WERI-Rb-1 (cell line): ENCODE measurements around the gene ARVCF.

Experiments used
- DNase-seq: peaks from one replicate; pipeline ENCODE4 v3.0.0-alpha.2; 2020
- H3K27ac ChIP-seq: fragments of 250-450 bp; sonication (Bioruptor Pico); 2 replicates; pipeline ENCODE4 v1.5.1; 2020; ENCODE audit warnings: mild to moderate bottlenecking, moderate library complexity
- H3K27me3 ChIP-seq: fragments of 250-450 bp; sonication (Bioruptor Pico); 2 replicates; pipeline ENCODE4 v1.5.1; 2021; ENCODE audit warnings: mild to moderate bottlenecking, low read depth, moderate library complexity; ENCODE audit not compliant: insufficient read depth, severe bottlenecking
- H3K36me3 ChIP-seq: fragments of 250-450 bp; sonication (Bioruptor Pico); 2 replicates; pipeline ENCODE4 v1.5.1; 2020; ENCODE audit warnings: mild to moderate bottlenecking, moderate library complexity
- H3K4me3 ChIP-seq: 2 replicates; pipeline ENCODE4 v1.5.1; 2011; ENCODE audit warnings: low read depth, mild to moderate bottlenecking, control low read depth, low read length
- H3K9me3 ChIP-seq: fragments of 250-450 bp; sonication (Bioruptor Pico); 2 replicates; pipeline ENCODE4 v1.5.1; 2021; ENCODE audit warnings: mild to moderate bottlenecking, moderate library complexity; ENCODE audit not compliant: severe bottlenecking
- CTCF ChIP-seq: IDR thresholded peaks from 2 replicates; pipeline ENCODE4 v1.5.1; 2011; ENCODE audit warnings: low read depth, mild to moderate bottlenecking, control low read depth, inconsistent platforms, low read length

ARVCF gene

DNA sequence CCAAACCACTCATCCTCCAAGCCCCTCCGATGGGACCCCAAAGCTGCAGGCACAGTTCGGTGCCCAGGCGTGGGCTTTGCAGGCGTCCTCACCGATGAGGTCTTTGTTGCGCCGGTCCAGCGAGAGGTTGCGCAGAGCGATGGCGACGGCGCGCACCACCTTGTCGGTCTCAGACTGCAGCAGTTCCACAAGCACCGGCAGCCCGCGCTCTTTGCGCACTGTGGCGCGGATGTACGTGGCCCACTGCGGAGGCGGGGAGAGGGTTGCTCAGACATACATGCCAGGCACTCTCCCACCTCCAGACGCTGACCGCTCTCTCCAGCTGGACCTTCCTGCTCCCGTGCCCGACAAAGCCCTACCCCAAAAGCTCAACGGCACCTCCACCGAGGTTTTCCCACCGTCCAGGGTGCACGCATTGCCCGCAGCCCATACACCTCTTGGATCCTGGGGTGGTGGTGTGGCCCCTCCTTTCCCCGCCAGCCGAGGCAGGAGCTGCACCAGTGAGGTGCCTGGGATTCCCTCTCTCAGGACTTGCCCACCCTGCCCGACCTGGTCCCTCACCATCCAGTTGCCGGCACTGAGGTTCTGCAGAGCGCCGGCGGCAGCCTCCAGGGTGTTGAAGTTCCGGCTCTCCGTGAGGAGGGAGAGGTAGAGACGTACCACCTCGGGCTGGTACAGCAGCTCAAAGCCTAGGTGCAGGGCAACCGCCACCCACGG is 42.9 kb downstream of the ARVCF start:
- peak overlapping the region; percentile 23; the same call in 1 of the 2 replicates for H3K27ac ChIP-seq
- H3K36me3 ChIP-seq, result peaks cover 73% of the 10 kb centered on the region
- H3K9me3 ChIP-seq, result no peaks in the 10 kb centered on the region
- H3K4me3 ChIP-seq, result no peak overlapping the region
- no peak for TF ChIP-seq CTCF
- no peak for DNase-seq
- H3K27me3 ChIP-seq, result no peaks in the 10 kb centered on the region

DNA sequence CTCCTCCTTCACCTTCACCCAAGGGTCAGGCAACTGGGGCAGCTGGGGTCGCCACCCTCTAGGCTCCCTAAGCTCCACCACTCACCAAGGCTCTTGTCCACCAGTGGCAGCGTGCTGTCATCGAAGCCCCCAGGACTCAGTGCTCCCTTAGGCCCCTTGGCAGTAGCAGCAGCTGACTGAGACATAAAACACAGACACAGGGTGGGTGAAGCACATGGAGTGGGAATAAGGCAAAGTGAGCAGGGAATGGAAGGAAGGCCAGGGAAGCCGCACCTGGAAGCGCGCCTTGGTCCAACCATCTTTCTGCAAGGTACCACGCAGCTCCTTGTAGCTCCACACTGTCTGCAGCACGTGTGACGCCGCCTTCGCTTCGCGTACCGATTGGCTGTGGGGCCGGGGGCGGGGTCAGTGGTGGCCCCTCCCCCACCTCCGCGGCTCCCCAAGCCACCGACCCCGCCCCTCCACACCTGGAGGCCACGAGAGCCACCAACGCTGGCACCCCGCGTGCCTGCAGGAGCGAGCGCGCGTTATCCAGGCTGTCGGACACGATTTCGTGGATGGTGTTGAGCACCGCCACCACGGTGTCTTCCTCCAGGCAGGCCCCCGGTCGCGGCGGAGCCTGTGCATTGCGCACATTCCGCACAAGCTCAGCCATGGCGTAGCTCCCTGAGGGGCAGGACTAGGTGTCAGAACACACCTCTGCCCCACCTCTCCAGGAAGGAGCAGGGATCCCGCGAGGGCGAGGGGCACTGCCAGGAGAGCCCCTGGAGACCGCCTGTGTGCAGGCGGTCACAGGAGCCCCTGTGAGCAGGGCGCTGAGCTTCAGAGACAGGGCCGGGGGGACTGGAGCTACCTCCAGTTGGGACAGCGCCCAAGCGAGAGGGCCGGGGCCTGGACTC is 43.7 kb downstream of the ARVCF start:
- no peaks in the 10 kb centered on the region for H3K27me3 ChIP-seq
- peaks cover 75% of the 10 kb centered on the region for H3K36me3 ChIP-seq
- no peak for DNase-seq
- TF ChIP-seq CTCF, result no peak
- H3K4me3 ChIP-seq, result no peak overlapping the region
- no peak overlapping the region for H3K27ac ChIP-seq
- H3K9me3 ChIP-seq, result no peaks in the 10 kb centered on the region

DNA sequence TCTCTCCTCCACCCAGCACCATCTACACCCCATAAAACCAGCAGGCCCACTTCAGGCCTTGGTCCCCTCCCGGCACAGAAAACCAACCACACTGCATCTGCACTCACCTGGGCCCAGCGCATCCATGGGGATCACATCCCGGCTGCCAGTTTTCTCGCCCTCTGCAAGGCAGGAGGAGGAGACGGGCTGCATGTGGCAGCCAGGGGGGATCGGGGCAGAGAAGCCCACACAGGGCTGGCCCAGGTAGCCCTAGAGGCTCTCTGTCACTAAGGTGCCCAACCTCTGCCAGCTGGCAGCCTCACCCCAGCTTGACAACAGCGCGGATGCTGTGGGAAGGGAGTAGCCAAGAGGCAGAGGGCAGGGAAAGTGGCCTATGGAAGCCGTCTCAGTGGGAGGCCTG is 44.4 kb downstream of the ARVCF start:
- H3K27ac ChIP-seq, result peak overlapping the region; percentile 60; the same call in 1 of the 2 replicates
- no peak for DNase-seq
- TF ChIP-seq CTCF, result no peak
- no peaks in the 10 kb centered on the region for H3K27me3 ChIP-seq
- H3K36me3 ChIP-seq, result peaks cover 77% of the 10 kb centered on the region
- no peak overlapping the region for H3K4me3 ChIP-seq
- no peaks in the 10 kb centered on the region for H3K9me3 ChIP-seq

- Histone ChIP-seq H3K9me3 (no peaks in the 10 kb centered on the region), H3K36me3 (peaks cover 79% of the 10 kb centered on the region), H3K4me3 (no peak overlapping the region), H3K27ac (peak overlapping the region; percentile 60), H3K27me3 (no peaks in the 10 kb centered on the region)
- TF ChIP-seq CTCF, result no peak
- DNase-seq, result no peak
Measured at GRCh38 chr22:19971276-19972124, 45.1 kb downstream of the ARVCF start.

GRCh38 chr22:19970479-19971275 is 45.9 kb downstream of the ARVCF start:
- TF ChIP-seq CTCF, result peak; percentile 95
- Histone ChIP-seq H3K27me3 (no peaks in the 10 kb centered on the region), H3K27ac (peak overlapping the region; percentile 60), H3K4me3 (no peak overlapping the region), H3K36me3 (peaks cover 80% of the 10 kb centered on the region), H3K9me3 (no peaks in the 10 kb centered on the region)
- peak; percentile 78 for DNase-seq
